AG09319 (cell line): ENCODE data around the gene JHY.

Experiments
- DNase-seq: peaks from one replicate; pipeline ENCODE4 v3.0.0-alpha.2; 2010; ENCODE audit warnings: low read depth; ENCODE audit errors: extremely low read depth
- TF ChIP-seq, protein P1 (sequence below): IDR thresholded peaks from 2 replicates; pipeline ENCODE4 v1.5.1; 2011; ENCODE audit warnings: low read depth, mild to moderate bottlenecking, inconsistent platforms, low read length, moderate library complexity

JHY gene

DNA sequence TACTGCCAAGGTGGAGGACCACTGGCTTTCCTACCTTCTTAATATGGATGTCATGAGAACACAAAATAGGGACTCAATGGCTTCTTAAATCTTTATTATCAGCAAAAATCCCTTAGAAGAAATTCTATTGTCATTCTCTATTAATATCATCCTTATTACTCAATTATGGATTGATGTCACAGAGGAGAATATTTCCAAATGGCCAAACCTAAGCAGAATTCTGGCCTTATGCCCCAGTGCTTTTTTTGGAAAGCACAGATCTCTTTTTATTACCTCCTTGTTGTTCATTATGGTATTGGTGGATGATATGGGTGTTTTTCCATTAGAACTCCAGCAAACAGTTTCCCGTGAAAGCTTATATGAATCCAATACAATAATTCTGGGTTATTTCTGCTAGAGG is 34.4 kb upstream of the JHY start:
- DNase-seq: no peak
- TF ChIP-seq, protein P1, sequence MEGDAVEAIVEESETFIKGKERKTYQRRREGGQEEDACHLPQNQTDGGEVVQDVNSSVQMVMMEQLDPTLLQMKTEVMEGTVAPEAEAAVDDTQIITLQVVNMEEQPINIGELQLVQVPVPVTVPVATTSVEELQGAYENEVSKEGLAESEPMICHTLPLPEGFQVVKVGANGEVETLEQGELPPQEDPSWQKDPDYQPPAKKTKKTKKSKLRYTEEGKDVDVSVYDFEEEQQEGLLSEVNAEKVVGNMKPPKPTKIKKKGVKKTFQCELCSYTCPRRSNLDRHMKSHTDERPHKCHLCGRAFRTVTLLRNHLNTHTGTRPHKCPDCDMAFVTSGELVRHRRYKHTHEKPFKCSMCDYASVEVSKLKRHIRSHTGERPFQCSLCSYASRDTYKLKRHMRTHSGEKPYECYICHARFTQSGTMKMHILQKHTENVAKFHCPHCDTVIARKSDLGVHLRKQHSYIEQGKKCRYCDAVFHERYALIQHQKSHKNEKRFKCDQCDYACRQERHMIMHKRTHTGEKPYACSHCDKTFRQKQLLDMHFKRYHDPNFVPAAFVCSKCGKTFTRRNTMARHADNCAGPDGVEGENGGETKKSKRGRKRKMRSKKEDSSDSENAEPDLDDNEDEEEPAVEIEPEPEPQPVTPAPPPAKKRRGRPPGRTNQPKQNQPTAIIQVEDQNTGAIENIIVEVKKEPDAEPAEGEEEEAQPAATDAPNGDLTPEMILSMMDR: no peak

DNA sequence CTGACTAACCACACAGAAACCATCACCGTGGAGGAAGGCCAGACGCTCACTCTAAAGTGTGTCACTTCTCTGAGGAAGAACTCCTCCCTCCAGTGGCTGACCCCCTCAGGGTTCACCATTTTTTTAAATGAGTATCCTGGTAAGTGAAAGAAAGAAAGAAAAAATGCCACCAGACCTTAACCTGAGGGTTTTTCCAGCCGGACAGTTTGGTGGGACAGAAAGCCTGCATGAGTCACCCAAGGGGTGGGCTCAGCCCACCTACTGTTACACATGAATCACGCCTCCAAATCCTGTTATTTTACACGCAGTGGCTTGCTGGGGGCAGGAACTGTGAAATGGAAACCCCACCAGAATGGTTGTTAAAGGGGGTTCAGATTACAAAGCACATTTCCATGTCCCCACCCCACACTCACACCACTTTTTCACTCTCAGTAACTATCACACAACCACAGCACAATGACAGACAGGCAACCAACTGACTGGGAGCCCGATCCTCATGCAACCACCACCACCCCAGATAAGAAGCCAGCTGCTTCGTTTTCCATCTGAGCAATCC is 32.4 kb upstream of the JHY start:
- DNase-seq: no peak
- TF ChIP-seq, protein P1: no peak; the same call in 1 of the 2 replicates

DNA sequence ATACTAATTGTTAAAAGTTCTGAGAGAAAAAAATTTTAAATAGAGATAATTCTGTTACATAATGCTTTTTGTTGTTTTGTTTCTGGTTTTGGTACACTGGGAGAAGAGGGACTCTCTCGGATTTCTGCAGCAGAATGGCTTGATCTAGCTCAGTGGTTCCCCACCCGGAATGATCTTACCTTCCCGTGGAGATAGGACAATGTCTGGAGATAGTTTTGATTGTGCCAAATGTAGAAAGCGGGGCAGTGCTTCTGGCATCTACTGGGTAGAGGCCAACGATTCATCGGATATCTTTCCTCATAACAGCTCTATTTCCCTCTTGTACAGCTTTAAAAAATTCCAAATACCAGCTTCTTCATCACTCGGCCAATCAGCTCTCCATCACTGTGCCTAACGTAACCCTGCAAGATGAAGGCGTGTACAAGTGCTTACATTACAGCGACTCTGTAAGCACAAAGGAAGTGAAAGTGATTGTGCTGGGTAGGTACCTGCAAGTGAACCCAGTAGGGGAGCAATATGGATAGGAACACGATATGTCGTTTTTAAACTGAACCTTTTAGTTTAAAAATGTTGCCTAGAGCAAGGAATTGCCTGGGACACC is 31.1 kb upstream of the JHY start:
- TF ChIP-seq, protein P1: no peak
- DNase-seq: no peak

DNA sequence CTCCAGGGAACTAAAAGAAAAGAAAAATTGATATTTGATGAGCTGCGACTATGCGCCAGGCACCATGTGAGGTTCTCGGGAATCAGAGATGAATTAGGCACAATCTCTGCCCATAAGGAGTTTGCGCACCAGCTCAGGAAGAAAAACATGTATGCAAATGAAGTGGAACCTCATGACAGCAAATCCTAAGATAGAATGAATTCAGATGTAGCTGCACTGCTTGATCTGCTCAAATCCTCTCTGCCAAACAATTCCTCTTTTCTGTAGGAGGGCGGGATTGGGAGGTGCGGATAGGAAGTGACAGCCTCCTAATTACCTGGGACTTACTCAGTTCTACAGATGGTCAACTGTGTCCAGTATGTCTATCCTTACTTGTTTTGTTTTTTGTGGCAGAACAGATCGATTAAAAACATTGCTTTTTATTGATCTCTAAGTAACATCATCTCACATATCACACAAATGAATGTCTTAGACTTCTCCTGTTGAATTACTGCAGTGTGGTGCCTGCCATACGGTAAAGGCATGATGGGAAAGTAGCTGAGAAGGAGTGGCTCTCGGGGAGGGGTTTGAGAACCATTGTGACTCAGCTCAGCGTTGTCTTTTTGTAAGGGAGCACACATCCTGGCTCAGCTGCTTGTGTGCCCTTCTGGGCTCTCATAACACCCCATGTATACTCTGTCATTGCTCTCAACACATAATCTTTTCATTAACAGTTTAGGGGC is 30.3 kb upstream of the JHY start:
- DNase-seq: no peak
- TF ChIP-seq, protein P1: no peak

DNA sequence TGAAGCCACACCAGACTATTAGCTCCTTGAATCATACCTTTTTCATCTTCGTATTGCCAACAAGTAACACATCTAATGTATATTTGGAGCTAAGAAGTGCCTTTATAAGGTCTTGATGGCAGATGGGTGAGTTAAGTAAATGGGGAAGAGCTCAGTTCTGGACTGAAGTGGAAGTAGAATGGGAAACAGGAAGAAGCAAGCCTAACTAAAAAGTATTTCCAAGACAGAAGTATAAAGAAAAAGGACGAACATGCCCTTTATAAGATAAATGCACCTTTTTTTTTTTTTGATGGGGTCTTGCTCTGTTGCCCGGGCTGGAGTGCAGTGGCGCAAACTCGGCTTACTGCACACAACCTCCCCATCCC is 29.8 kb upstream of the JHY start:
- TF ChIP-seq, protein P1: no peak
- DNase-seq: no peak

DNA sequence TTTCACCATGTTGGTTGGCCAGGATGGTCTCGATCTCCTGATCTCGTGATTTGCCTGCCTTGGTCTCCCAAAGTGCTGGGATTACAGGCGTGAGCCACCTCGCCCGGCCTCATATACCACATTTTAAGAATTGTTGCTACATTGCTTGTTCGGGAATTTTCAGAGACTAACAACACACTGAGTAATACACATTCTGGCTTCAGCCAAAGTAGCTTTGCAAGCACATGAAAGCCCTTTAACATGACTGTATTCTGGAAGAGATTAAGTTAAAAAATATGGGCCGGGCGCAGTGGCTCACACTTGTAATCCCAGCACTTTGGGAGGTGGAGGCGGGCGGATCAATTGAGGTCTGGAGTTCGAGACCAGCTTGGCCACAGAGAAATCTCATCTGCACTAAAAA is 29.3 kb upstream of the JHY start:
- TF ChIP-seq, protein P1: no peak
- DNase-seq: no peak

DNA sequence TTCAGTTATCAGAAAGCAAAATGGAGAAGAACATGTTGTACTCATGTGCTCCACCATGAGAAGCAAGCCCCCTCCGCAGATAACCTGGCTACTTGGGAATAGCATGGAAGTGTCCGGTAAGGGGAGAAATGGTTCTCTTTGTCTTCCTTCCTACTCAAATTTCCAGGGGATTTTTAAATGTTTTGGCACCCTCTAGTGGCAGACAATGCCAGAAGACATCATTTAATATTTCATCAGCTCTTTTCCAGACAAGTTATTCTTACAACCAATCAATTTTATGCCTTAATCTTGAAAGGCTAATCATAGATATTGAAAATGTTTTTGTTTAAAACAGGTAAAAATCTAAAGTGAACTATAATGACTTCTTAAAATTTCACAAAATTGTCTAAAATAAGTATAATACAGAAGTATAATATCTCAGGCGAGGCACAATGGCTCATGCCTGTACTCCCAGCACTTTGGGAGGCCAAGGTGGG is 28.6 kb upstream of the JHY start:
- TF ChIP-seq, protein P1: peak; percentile 62
- peak; percentile 69 for DNase-seq
